Endodermal cell (in vitro differentiated cells): ENCODE data around the gene PAPOLA. TPM values are rescaled to one million over a fixed set of nuclear protein-coding genes. Genes with fewer than 3 reads are reported as not detected.

Experiments used
- DNase-seq: peaks from one replicate; pipeline ENCODE4 v3.0.0-alpha.2; 2017
- H3K27ac ChIP-seq: 2 replicates; pipeline ENCODE4 v1.5.1; 2013; ENCODE audit warnings: mild to moderate bottlenecking, low read depth, low read length, moderate library complexity
- H3K27me3 ChIP-seq: 2 replicates; pipeline ENCODE4 v1.6.1; 2013; ENCODE audit warnings: mild to moderate bottlenecking, low read length, moderate library complexity; ENCODE audit not compliant: insufficient read depth, control insufficient read depth, poor library complexity, severe bottlenecking
- H3K36me3 ChIP-seq: 2 replicates; pipeline ENCODE4 v1.7.0; 2013; ENCODE audit warnings: mild to moderate bottlenecking, low read length, moderate library complexity; ENCODE audit not compliant: control insufficient read depth, insufficient read depth
- H3K4me1 ChIP-seq: one replicate; pipeline ENCODE4 v1.7.0; 2013; ENCODE audit warnings: low read length; ENCODE audit not compliant: control insufficient read depth, insufficient read depth
- H3K4me3 ChIP-seq: 2 replicates; pipeline ENCODE4 v1.5.1; 2013; ENCODE audit warnings: mild to moderate bottlenecking, low read length, moderate library complexity
- H3K9ac ChIP-seq: 2 replicates; pipeline ENCODE4 v1.6.1; 2013; ENCODE audit warnings: mild to moderate bottlenecking, low read length, moderate library complexity; ENCODE audit not compliant: poor library complexity, severe bottlenecking; ENCODE audit errors: extremely low read depth
- H3K9me3 ChIP-seq: 2 replicates; pipeline ENCODE4 v1.6.1; 2013; ENCODE audit warnings: mild to moderate bottlenecking, low read length, moderate library complexity; ENCODE audit not compliant: control insufficient read depth
- H3K27ac Mint-ChIP-seq: 2 replicates; pipeline ENCODE4 v1.8.0; 2020; ENCODE audit warnings: mixed read lengths
- H3K27me3 Mint-ChIP-seq: 2 replicates; pipeline ENCODE4 v1.8.0; 2021; ENCODE audit warnings: mild to moderate bottlenecking, mixed read lengths; ENCODE audit not compliant: insufficient read depth
- H3K36me3 Mint-ChIP-seq: 2 replicates; pipeline ENCODE4 v1.8.0; 2020; ENCODE audit warnings: low read depth, mixed read lengths
- H3K4me1 Mint-ChIP-seq: 2 replicates; pipeline ENCODE4 v1.8.0; 2020; ENCODE audit warnings: mixed read lengths
- H3K4me3 Mint-ChIP-seq: 2 replicates; pipeline ENCODE4 v1.8.0; 2020; ENCODE audit warnings: mild to moderate bottlenecking, moderate library complexity, mixed read lengths
- H3K9me3 Mint-ChIP-seq: 2 replicates; pipeline ENCODE4 v1.8.0; 2020; ENCODE audit warnings: mild to moderate bottlenecking, mixed read lengths
- CTCF ChIP-seq: fragments of 200-600 bp; sonication (generic); conservative IDR thresholded peaks from 2 replicates; pipeline ENCODE4 v1.5.0; 2021; ENCODE audit warnings: antibody characterized with exemption, mild to moderate bottlenecking
- WGBS, 2 experiments: methylation state at CpG; one replicate each; pipeline versions ENCODE4 v1.1.5 to v1.1.7; 2013; ENCODE audit warnings: missing lambda C conversion rate in 2 of 2, mixed read lengths in 1 of 2; ENCODE audit not compliant: insufficient coverage in 1 of 2, insufficient read length in 1 of 2; 5-methylcytosine and 5-hydroxymethylcytosine counted together
- total RNA-seq, 2 donors: library from RNA; stranded (reverse); fragmentation: NEBNext Ultra II Directional in 1 of 2; extraction: Animal tissue kit (Norgen Biotek cat#: 25700) in 1 of 2; gene quantifications; 2 replicates in 1 of 2; 3 replicates in 1 of 2; pipeline ENCODE4 v1.2.1, GENCODE V29; 2021

Gene PAPOLA
- total RNA-seq, 2 donors from 2014 or later, result 218 to 225 TPM

DNA sequence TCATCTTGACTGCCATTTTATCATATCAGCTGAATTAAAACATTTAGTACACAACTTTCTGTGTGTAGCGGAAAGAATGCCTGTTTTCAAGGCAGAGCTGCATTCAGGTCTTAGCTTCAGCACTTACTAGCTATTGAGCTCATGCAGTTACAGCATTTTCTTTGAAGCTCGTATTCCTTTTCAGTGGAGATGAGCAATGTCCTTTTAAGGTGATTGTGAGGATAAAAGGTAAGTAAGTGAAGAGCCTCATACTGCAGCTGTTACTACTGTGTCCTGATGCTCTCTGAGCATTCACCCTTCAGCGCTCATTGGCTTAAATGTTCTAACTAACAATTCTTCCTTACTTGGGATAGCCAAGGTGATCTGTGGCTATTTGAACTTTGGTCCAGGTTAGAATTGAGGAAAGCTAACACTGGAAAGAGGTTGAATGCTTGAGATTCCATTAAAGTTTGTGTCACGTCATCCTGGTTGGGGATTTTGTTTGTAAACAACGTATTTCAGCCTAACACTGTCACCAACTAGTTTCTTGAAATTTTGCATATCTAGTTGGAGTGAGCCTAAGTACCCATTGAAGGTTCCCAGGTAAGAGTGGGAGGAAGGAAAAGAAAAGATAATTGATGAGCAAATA is 71.4 kb downstream of the PAPOLA start:
- no peaks in the 10 kb centered on the region for H3K9me3 ChIP-seq
- H3K36me3 Mint-ChIP-seq, result peaks cover 39% of the 10 kb centered on the region
- H3K4me1 ChIP-seq, result peaks cover 12% of the 10 kb centered on the region
- H3K9ac ChIP-seq, result no peak overlapping the region
- peaks cover 24% of the 10 kb centered on the region for H3K4me1 Mint-ChIP-seq
- no peaks in the 10 kb centered on the region for H3K27me3 Mint-ChIP-seq
- H3K27ac Mint-ChIP-seq, result peak overlapping the region; percentile 38
- H3K27ac ChIP-seq, result no peak overlapping the region
- DNase-seq, result no peak
- 84 to 87% methylated on average over 4 to 5 of the region's 5 CpGs for WGBS, 2 experiments
- no peak for TF ChIP-seq CTCF
- H3K27me3 ChIP-seq, result no peaks in the 10 kb centered on the region
- H3K4me3 Mint-ChIP-seq, result no peak overlapping the region
- H3K4me3 ChIP-seq, result no peak overlapping the region
- H3K36me3 ChIP-seq, result peaks cover 39% of the 10 kb centered on the region
- H3K9me3 Mint-ChIP-seq, result no peaks in the 10 kb centered on the region

- Mint-ChIP-seq H3K27ac (no peak overlapping the region), H3K36me3 (peaks cover 36% of the 10 kb centered on the region)
- no peak for TF ChIP-seq CTCF
These were observed 72.0 kb downstream of the PAPOLA start for GRCh38 chr14:96574171-96574632.

DNA sequence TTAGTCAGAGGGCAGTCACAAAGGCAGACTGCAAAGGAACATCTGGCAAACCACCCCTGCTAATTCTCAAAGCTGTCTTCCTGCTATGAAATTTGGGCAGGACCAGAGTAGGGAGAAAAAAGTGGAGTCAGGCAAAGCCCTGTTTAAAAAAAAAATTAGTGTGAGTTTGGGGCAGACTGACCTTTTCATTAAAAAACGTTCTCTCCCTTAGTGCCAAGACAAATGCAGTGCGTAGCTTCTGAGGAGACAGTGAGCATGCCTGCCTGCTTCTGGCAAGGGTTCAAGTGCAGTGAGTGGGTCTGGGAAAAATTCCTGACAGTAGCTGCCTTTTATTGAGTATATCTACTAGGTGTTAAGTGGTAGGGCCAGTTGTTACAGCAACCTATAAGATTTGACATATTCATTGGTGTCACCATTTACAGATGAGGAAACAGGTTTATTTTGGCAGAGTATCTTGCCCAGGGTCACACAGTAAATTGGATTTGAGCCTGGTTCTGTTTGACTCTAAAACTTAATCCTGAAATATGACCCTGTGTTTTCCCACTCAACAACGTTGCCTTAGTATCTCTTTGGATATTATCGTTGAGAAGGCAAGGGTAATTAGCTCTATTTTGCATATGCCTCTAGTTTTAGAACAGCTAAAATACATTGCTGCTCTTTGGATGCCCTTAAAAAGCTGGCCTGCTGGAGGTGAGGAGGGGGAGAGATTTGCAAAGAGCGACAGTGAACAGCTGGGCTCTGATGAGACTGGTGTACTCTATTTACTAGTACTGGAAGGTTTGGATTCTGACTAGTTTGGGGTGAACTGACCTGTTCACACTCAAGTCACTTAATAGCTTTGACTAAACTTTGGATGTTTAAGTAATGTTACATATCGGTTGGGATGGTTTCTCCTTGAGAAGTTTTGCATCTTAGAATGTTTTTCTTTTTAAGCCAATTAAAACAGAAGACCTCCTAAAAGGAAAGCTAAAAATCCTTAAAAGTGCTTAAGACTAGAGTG is 72.8 kb downstream of the PAPOLA start:
- TF ChIP-seq CTCF, result no peak
- Mint-ChIP-seq H3K36me3 (peaks cover 31% of the 10 kb centered on the region), H3K4me1 (peaks cover 24% of the 10 kb centered on the region), H3K4me3 (no peak overlapping the region), H3K27me3 (no peaks in the 10 kb centered on the region), H3K9me3 (no peaks in the 10 kb centered on the region), H3K27ac (no peak overlapping the region)
- Histone ChIP-seq H3K9me3 (no peaks in the 10 kb centered on the region), H3K4me3 (no peak overlapping the region), H3K36me3 (peaks cover 31% of the 10 kb centered on the region), H3K4me1 (peaks cover 12% of the 10 kb centered on the region), H3K27me3 (no peaks in the 10 kb centered on the region), H3K27ac (no peak overlapping the region), H3K9ac (no peak overlapping the region)
- WGBS, 2 experiments, result 80 to 86% methylated on average over 1 to 6 of the region's 6 CpGs
- DNase-seq, result no peak

More at GRCh38 chr14:96574171-96574632, 72.0 kb downstream of the PAPOLA start:
- no peak overlapping the region for H3K4me3 Mint-ChIP-seq
- no peak overlapping the region for H3K9ac ChIP-seq
- no peak overlapping the region for H3K4me3 ChIP-seq
- H3K27me3 Mint-ChIP-seq, result no peaks in the 10 kb centered on the region
- H3K9me3 ChIP-seq, result no peaks in the 10 kb centered on the region
- no peaks in the 10 kb centered on the region for H3K9me3 Mint-ChIP-seq
- H3K36me3 ChIP-seq, result peaks cover 35% of the 10 kb centered on the region
- WGBS, 2 experiments, result 85 to 89% methylated on average over 2 of the region's 2 CpGs
- DNase-seq, result no peak
- no peak overlapping the region for H3K27ac ChIP-seq
- peaks cover 12% of the 10 kb centered on the region for H3K4me1 ChIP-seq
- H3K4me1 Mint-ChIP-seq, result peaks cover 24% of the 10 kb centered on the region
- no peaks in the 10 kb centered on the region for H3K27me3 ChIP-seq
